K562 (cell line): ENCODE measurements around the gene FAM83G. TPM values are rescaled to one million over a fixed set of nuclear protein-coding genes. Genes with fewer than 3 reads are reported as not detected.

Experiments
- CREM ChIP-seq: IDR thresholded peaks from 2 replicates; pipeline ENCODE4 v1.6.1; 2014; ENCODE audit warnings: antibody characterized with exemption, low read depth
- POU5F1 ChIP-seq: fragments of 150-350 bp; IDR thresholded peaks from 2 replicates; pipeline ENCODE4 v1.6.1; 2014; ENCODE audit warnings: borderline replicate concordance, low read length, low read depth, mild to moderate bottlenecking; ENCODE audit not compliant: partially characterized antibody
- RBM25 ChIP-seq: fragments of 200-400 bp; formaldehyde crosslinking; IDR thresholded peaks from 2 replicates; pipeline ENCODE4 v1.6.1; 2018; ENCODE audit warnings: low read length, low read depth, moderate library complexity; ENCODE audit not compliant: severe bottlenecking
- RFX7 ChIP-seq: fragments of 250-450 bp; sonication (Bioruptor Pico); IDR thresholded peaks from 2 replicates; pipeline ENCODE4 v1.5.1; 2021; ENCODE audit warnings: mild to moderate bottlenecking
- SMAD4 ChIP-seq: fragments of 250-450 bp; sonication (Bioruptor Pico); conservative IDR thresholded peaks from 2 replicates; pipeline ENCODE4 v1.8.0; 2021; ENCODE audit warnings: inconsistent platforms, mild to moderate bottlenecking, moderate library complexity
- VEZF1 ChIP-seq: fragments of 200-800 bp; sonication (Bioruptor generic); IDR thresholded peaks from 2 replicates; pipeline ENCODE4 v1.6.1; 2017; ENCODE audit warnings: missing genetic modification characterization, missing compliant biosample characterization
- ZBTB5 ChIP-seq: fragments of 450-650 bp; IDR thresholded peaks from 2 replicates; pipeline ENCODE4 v1.6.1; 2017; ENCODE audit warnings: antibody characterized with exemption
- ZC3H4 ChIP-seq: sonication (generic); formaldehyde crosslinking; IDR thresholded peaks from 2 replicates; pipeline ENCODE4 v1.9.0; 2021; ENCODE audit warnings: missing genetic modification reagents, borderline replicate concordance
- ZNF263 ChIP-seq: sonication (generic); formaldehyde crosslinking; IDR thresholded peaks from 2 replicates; pipeline ENCODE4 v1.8.0; 2022; ENCODE audit warnings: mild to moderate bottlenecking, missing genetic modification reagents, borderline replicate concordance
- polyA plus RNA-seq, 8 experiments: library from polyadenylated mRNA; depleted of rRNA in 4 of 8; stranded (reverse) in 5 of 8; unstranded in 3 of 8; fragments of >200 nt; fragmentation: Nextera tagmentation in 2 of 8; fragmentation: Illumina TruSeq in 1 of 8; extraction: Ambion mirVana in 2 of 8; extraction: Trizol in 1 of 8; gene quantifications; 2 replicates each; pipeline versions ENCODE4 v1.2.1 to v1.2.3, GENCODE V29; 2011 to 2014; ENCODE audit warnings: inconsistent platforms in 1 of 8, missing spikeins in 1 of 8
- total RNA-seq, 7 experiments: library from RNA; depleted of rRNA in 6 of 7; stranded (reverse); fragments of >200 nt in 6 of 7; fragmentation: Illumina TruSeq in 2 of 7; extraction: Trizol in 2 of 7; gene quantifications; 2 replicates each; pipeline versions ENCODE4 v1.2.1 to v1.2.3, GENCODE V29; 2011 to 2021; ENCODE audit warnings: low replicate concordance in 1 of 7
- TF ChIP-seq, protein P1 (sequence below), 2 experiments: fragments of 450-650 bp in 1 of 2; sonication (generic) in 1 of 2; formaldehyde crosslinking in 1 of 2; IDR thresholded peaks; 2 replicates each; pipeline versions ENCODE4 v1.7.1 to v1.9.0; 2016 to 2022; ENCODE audit warnings: inconsistent platforms in 1 of 2, mild to moderate bottlenecking in 1 of 2, missing genetic modification reagents in 1 of 2
- TF ChIP-seq, protein P2 (sequence below): fragments of 250-450 bp; sonication (Bioruptor Pico); IDR thresholded peaks from 2 replicates; pipeline ENCODE4 v1.5.0; 2020; ENCODE audit warnings: mild to moderate bottlenecking, borderline replicate concordance

The FAM83G gene
- total and polyA plus RNA-seq, 9 of the 15 experiments (the other 6 are each of a cell fraction or from before 2014, with no cell fraction given): 0.04 to 10.3 (median 4.5) TPM; not detected in 1

DNA sequence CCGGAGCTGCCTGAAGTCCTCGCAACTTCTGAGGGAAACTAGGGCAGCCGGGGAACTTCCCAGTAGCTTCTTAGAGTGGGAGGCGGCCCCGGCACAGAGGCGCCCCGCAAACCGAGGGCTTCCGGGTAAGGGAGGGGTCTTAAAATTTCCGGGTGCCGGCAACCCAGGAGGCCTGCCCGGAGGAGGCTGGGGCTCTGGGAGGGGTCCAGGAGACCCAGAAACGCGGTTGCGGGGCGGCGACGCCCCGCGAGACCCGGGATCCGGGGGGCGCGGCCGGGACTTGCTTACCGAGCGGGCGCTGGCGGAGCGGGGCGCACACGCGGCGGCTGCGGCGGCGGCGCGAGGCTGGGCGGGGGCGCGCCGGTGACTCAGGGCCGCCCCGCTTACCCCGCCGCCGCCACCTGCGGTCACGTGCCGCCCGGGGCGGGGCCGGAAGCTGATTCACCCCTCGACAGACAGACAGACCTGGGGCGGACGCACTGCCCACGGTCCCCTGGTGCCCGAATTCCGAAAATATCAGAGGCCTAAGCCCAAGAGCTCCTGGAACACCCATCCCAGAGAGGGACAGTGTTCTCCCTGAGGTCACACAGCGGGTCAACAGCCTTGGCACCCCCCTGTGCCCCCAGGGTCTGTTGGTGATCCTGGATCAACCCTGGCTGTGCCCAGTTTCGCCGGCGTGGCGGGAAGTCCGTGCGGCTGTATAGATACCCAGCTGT, at the start of gene FAM83G (continued):
- TF ChIP-seq, protein P1, sequence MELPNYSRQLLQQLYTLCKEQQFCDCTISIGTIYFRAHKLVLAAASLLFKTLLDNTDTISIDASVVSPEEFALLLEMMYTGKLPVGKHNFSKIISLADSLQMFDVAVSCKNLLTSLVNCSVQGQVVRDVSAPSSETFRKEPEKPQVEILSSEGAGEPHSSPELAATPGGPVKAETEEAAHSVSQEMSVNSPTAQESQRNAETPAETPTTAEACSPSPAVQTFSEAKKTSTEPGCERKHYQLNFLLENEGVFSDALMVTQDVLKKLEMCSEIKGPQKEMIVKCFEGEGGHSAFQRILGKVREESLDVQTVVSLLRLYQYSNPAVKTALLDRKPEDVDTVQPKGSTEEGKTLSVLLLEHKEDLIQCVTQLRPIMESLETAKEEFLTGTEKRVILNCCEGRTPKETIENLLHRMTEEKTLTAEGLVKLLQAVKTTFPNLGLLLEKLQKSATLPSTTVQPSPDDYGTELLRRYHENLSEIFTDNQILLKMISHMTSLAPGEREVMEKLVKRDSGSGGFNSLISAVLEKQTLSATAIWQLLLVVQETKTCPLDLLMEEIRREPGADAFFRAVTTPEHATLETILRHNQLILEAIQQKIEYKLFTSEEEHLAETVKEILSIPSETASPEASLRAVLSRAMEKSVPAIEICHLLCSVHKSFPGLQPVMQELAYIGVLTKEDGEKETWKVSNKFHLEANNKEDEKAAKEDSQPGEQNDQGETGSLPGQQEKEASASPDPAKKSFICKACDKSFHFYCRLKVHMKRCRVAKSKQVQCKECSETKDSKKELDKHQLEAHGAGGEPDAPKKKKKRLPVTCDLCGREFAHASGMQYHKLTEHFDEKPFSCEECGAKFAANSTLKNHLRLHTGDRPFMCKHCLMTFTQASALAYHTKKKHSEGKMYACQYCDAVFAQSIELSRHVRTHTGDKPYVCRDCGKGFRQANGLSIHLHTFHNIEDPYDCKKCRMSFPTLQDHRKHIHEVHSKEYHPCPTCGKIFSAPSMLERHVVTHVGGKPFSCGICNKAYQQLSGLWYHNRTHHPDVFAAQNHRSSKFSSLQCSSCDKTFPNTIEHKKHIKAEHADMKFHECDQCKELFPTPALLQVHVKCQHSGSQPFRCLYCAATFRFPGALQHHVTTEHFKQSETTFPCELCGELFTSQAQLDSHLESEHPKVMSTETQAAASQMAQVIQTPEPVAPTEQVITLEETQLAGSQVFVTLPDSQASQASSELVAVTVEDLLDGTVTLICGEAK (IDR thresholded peaks at IDR 0.05): no peak
- TF ChIP-seq, protein P1 (CRISPR knock-in tag; IDR thresholded peaks at IDR 0.05): no peak
- TF ChIP-seq POU5F1 (no peak), CREM (no peak), VEZF1 (CRISPR knock-in tag) (peak; percentile 79), ZNF263 (CRISPR knock-in tag) (no peak), SMAD4 (CRISPR knock-in tag) (peak; percentile 94), ZBTB5 (no peak), ZC3H4 (CRISPR knock-in tag) (no peak), RFX7 (CRISPR knock-in tag) (no peak), RBM25 (peak; percentile 69)
- TF ChIP-seq, protein P2, sequence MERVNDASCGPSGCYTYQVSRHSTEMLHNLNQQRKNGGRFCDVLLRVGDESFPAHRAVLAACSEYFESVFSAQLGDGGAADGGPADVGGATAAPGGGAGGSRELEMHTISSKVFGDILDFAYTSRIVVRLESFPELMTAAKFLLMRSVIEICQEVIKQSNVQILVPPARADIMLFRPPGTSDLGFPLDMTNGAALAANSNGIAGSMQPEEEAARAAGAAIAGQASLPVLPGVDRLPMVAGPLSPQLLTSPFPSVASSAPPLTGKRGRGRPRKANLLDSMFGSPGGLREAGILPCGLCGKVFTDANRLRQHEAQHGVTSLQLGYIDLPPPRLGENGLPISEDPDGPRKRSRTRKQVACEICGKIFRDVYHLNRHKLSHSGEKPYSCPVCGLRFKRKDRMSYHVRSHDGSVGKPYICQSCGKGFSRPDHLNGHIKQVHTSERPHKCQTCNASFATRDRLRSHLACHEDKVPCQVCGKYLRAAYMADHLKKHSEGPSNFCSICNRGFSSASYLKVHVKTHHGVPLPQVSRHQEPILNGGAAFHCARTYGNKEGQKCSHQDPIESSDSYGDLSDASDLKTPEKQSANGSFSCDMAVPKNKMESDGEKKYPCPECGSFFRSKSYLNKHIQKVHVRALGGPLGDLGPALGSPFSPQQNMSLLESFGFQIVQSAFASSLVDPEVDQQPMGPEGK (CRISPR knock-in tag): no peak
